IMR-90 (cell line): ENCODE data around the gene CLTCL1. TPM values are rescaled to one million over a fixed set of nuclear protein-coding genes. Genes with fewer than 3 reads are reported as not detected.

Experiments
- ATAC-seq: fragments of 200-7000 bp; cut with Tn5 transposase; 2 replicates; pipeline ENCODE4 v1.9.1; 2020; ENCODE audit warnings: low read depth, mild to moderate bottlenecking, moderate library complexity
- BruUV-seq: library from RNA; stranded (reverse); fragments of 400-500 nt; replicated peaks from 2 replicates; lab custom pipeline; 2021; lab: Mats Ljungman, UMichigan
- CTCF ChIA-PET: fragments of 300-600 bp; formaldehyde crosslinking; extraction: SDS; loops from one replicate; lab custom pipeline; 2021; ENCODE audit warnings: antibody characterized with exemption; lab: Yijun Ruan, JAX
- POLR2A ChIA-PET: fragments of 300-600 bp; sonication (Branson Sonifier 250); formaldehyde crosslinking; loops from one replicate; lab custom pipeline; 2022; ENCODE audit warnings: antibody characterized with exemption; ENCODE audit not compliant: unreplicated experiment; lab: Charles Lee
- DNase-seq: peaks from one replicate; pipeline ENCODE4 v3.0.0; 2013
- H2AFZ ChIP-seq: replicated peaks from 2 replicates; pipeline ENCODE3; 2013; ENCODE audit warnings: low read length, mild to moderate bottlenecking; ENCODE audit not compliant: poor library complexity
- H2AK5ac ChIP-seq: 2 replicates; pipeline ENCODE4 v1.6.1; 2013; ENCODE audit warnings: low read depth, low read length, inconsistent platforms
- H2AK9ac ChIP-seq: replicated peaks from 2 replicates; pipeline ENCODE3; 2013; ENCODE audit warnings: mild to moderate bottlenecking, low read depth, low read length, moderate library complexity; ENCODE audit not compliant: poor library complexity
- H2BK120ac ChIP-seq: 2 replicates; pipeline ENCODE4 v1.6.1; 2013; ENCODE audit warnings: low read depth, low read length, inconsistent platforms
- H2BK15ac ChIP-seq: 3 replicates; pipeline ENCODE4 v1.6.1; 2013; ENCODE audit warnings: low read depth, low read length, inconsistent platforms
- H2BK20ac ChIP-seq: 2 replicates; pipeline ENCODE4 v1.6.1; 2013; ENCODE audit warnings: low read depth, mild to moderate bottlenecking, inconsistent platforms, low read length, moderate library complexity
- H2BK5ac ChIP-seq: 2 replicates; pipeline ENCODE4 v1.6.1; 2013; ENCODE audit warnings: mild to moderate bottlenecking, low read depth, low read length, inconsistent platforms; ENCODE audit not compliant: poor library complexity, severe bottlenecking
- H3K14ac ChIP-seq: replicated peaks from 2 replicates; pipeline ENCODE4 v1.6.1; 2013; ENCODE audit warnings: low read depth, low read length, inconsistent platforms
- H3K18ac ChIP-seq: 2 replicates; pipeline ENCODE4 v1.6.1; 2013; ENCODE audit warnings: low read depth, low read length, control low read depth
- H3K23ac ChIP-seq: 2 replicates; pipeline ENCODE4 v1.6.1; 2013; ENCODE audit warnings: low read depth, low read length, inconsistent platforms
- H3K27ac ChIP-seq: 2 replicates; pipeline ENCODE4 v1.5.1; 2013; ENCODE audit warnings: mild to moderate bottlenecking, control low read depth, low read length; ENCODE audit not compliant: insufficient read depth
- H3K27me3 ChIP-seq: 2 replicates; pipeline ENCODE4 v1.6.1; 2013; ENCODE audit warnings: low read length; ENCODE audit not compliant: control insufficient read depth, insufficient read depth
- H3K36me3 ChIP-seq: 2 replicates; pipeline ENCODE4 v1.6.1; 2013; ENCODE audit warnings: low read length, mixed read lengths; ENCODE audit not compliant: control insufficient read depth, insufficient read depth
- H3K4ac ChIP-seq: 2 replicates; pipeline ENCODE4 v1.6.1; 2013; ENCODE audit warnings: low read depth, low read length, inconsistent platforms
- H3K4me1 ChIP-seq: 2 replicates; pipeline ENCODE4 v1.6.1; 2013; ENCODE audit warnings: low read length, mixed read lengths; ENCODE audit not compliant: control insufficient read depth, insufficient read depth
- H3K4me2 ChIP-seq: 2 replicates; pipeline ENCODE4 v1.6.1; 2013; ENCODE audit warnings: low read depth, mild to moderate bottlenecking, control low read depth, low read length, moderate library complexity
- H3K4me3 ChIP-seq: 2 replicates; pipeline ENCODE4 v1.5.1; 2013; ENCODE audit warnings: low read depth, mild to moderate bottlenecking, control low read depth, low read length, moderate library complexity; ENCODE audit not compliant: insufficient read depth
- H3K56ac ChIP-seq: 2 replicates; pipeline ENCODE4 v1.6.1; 2013; ENCODE audit warnings: low read length, inconsistent platforms; ENCODE audit not compliant: insufficient read depth; ENCODE audit errors: extremely low read depth
- H3K79me1 ChIP-seq, 2 experiments: 2 replicates each; pipeline ENCODE4 v1.6.1; 2013; ENCODE audit warnings: low read length in 2 of 2, inconsistent platforms in 1 of 2, low read depth in 1 of 2
- H3K9ac ChIP-seq: 2 replicates; pipeline ENCODE4 v1.6.1; 2013; ENCODE audit warnings: low read depth, low read length, control low read depth
- H3K9me1 ChIP-seq: 2 replicates; pipeline ENCODE4 v1.6.1; 2013; ENCODE audit warnings: low read length, inconsistent platforms; ENCODE audit not compliant: insufficient read depth
- H3K9me3 ChIP-seq: 2 replicates; pipeline ENCODE4 v1.6.1; 2013; ENCODE audit warnings: low read length; ENCODE audit not compliant: control insufficient read depth, insufficient read depth
- H4K20me1 ChIP-seq: 2 replicates; pipeline ENCODE4 v1.6.1; 2013; ENCODE audit warnings: low read length, inconsistent platforms; ENCODE audit not compliant: insufficient read depth
- H4K5ac ChIP-seq: 2 replicates; pipeline ENCODE4 v1.6.1; 2013; ENCODE audit warnings: mild to moderate bottlenecking, low read depth, low read length, control low read depth
- H4K8ac ChIP-seq, 2 experiments: 2 replicates each; pipeline ENCODE4 v1.6.1; 2013; ENCODE audit warnings: low read depth in 2 of 2, low read length in 2 of 2, control low read depth in 1 of 2, inconsistent platforms in 1 of 2
- H4K91ac ChIP-seq: 2 replicates; pipeline ENCODE4 v1.6.1; 2013; ENCODE audit warnings: low read depth, low read length, inconsistent platforms; ENCODE audit not compliant: insufficient read depth
- BHLHE40 ChIP-seq: fragments of 150-350 bp; IDR thresholded peaks from 2 replicates; pipeline ENCODE4 v1.6.1; 2016; ENCODE audit warnings: mild to moderate bottlenecking, low read depth, low read length
- CHD1 ChIP-seq: IDR thresholded peaks from 2 replicates; pipeline ENCODE4 v1.6.1; 2012; ENCODE audit warnings: low read depth, low read length, improper control_type of control experiment
- CTCF ChIP-seq: conservative IDR thresholded peaks from 2 replicates; pipeline ENCODE4 v1.5.1; 2012; ENCODE audit warnings: mild to moderate bottlenecking, low read depth, low read length, improper control_type of control experiment
- FOS ChIP-seq: fragments of 150-350 bp; IDR thresholded peaks from 2 replicates; pipeline ENCODE4 v1.6.1; 2016; ENCODE audit warnings: low read depth, low read length
- MAFK ChIP-seq: IDR thresholded peaks from 2 replicates; pipeline ENCODE4 v1.6.1; 2012; ENCODE audit warnings: low read depth, low read length, improper control_type of control experiment
- MAZ ChIP-seq: IDR thresholded peaks from 2 replicates; pipeline ENCODE4 v1.6.1; 2012; ENCODE audit warnings: low read depth, mild to moderate bottlenecking, low read length, improper control_type of control experiment, moderate library complexity, borderline replicate concordance
- NFE2L2 ChIP-seq: fragments of 150-350 bp; IDR thresholded peaks from 2 replicates; pipeline ENCODE4 v1.6.1; 2016; ENCODE audit warnings: low read depth, mild to moderate bottlenecking, low read length
- RCOR1 ChIP-seq: IDR thresholded peaks from 2 replicates; pipeline ENCODE4 v1.6.1; 2012; ENCODE audit warnings: mild to moderate bottlenecking, low read length, improper control_type of control experiment; ENCODE audit not compliant: insufficient replicate concordance
- USF2 ChIP-seq: fragments of 150-350 bp; IDR thresholded peaks from 2 replicates; pipeline ENCODE4 v1.6.1; 2017; ENCODE audit warnings: mild to moderate bottlenecking, antibody characterized with exemption, low read length, low read depth
- dilution Hi-C: fragments of 300-500 bp; cut with HindIII; formaldehyde crosslinking; loops from one replicate; pipeline ENCODE4 v1.14.3; 2018; ENCODE audit warnings: low sequenced_read_pairs; ENCODE audit not compliant: unreplicated experiment
- in situ Hi-C: fragments of 300-500 bp; cut with MboI; formaldehyde crosslinking; loops from 3 replicates; pipeline ENCODE4 v1.14.3; 2019; ENCODE audit warnings: low sequenced_read_pairs, inconsistent platforms, mixed read lengths
- intact Hi-C: fragments of 100-400 bp; cut with micrococcal nuclease; formaldehyde crosslinking; loops from 2 replicates; pipeline ENCODE4 v1.10.0; 2022
- polyA plus RNA-seq, 3 experiments: library from polyadenylated mRNA; depleted of rRNA; stranded (reverse); fragments of >200 nt; gene quantifications; 2 replicates each; pipeline ENCODE4 v1.2.3, GENCODE V29; 2012; ENCODE audit warnings: low replicate concordance in 1 of 3
- total RNA-seq: library from RNA; depleted of rRNA; stranded (reverse); fragments of >200 nt; gene quantifications from 2 replicates; pipeline ENCODE4 v1.2.3, GENCODE V29; 2012

CLTCL1 gene
- total and polyA plus RNA-seq, 2 of the 4 experiments (the other 2 are of a cell fraction), result 6.2 to 8.1 TPM

GRCh38 chr22:19295733-19296132 is 4.2 kb upstream of the CLTCL1 start:
- DNase-seq (no peak), ATAC-seq (no peak)
- Histone ChIP-seq H3K18ac (no peak overlapping the region), H2BK5ac (no peak overlapping the region), H2BK20ac (no peak overlapping the region), H3K4me2 (no peak overlapping the region), H4K91ac (no peak overlapping the region), H3K9ac (no peak overlapping the region), H2BK15ac (no peak overlapping the region), H3K79me1 (peaks cover 0 to 4% of the 10 kb centered on the region in 2 experiments; a peak in 2 of 4 replicates), H3K4me1 (peaks cover under 1% of the 10 kb centered on the region; the same call in 1 of the 2 replicates), H4K8ac (no peak overlapping the region), H4K5ac (no peak overlapping the region), H3K36me3 (no peaks in the 10 kb centered on the region), H3K23ac (no peak overlapping the region), H3K56ac (no peak overlapping the region), H3K9me1 (peaks cover 6% of the 10 kb centered on the region), H3K14ac (no peak overlapping the region), H3K27ac (no peak overlapping the region), H3K27me3 (peaks cover 4% of the 10 kb centered on the region), H2AK5ac (no peak overlapping the region), H3K9me3 (no peaks in the 10 kb centered on the region), H2AFZ (no peak overlapping the region), H2BK120ac (no peak overlapping the region), H3K4ac (no peak overlapping the region), H3K4me3 (no peak overlapping the region), H2AK9ac (no peak overlapping the region), H4K20me1 (0 out of 2 replicates have a peak, but pooled peaks cover 1% of the 10 kb centered on the region)
- intact Hi-C loops (loop anchor here (10.0 kb wide), 1 partner anchor 129 kb away; no protein-coding TSS in a partner anchor), in situ Hi-C loops (no loop called here), dilution Hi-C loops (no loop called here)
- no peak for TF ChIP-seq RCOR1
- no peak for TF ChIP-seq BHLHE40
- no peak for TF ChIP-seq MAFK
- no peak for TF ChIP-seq MAZ
- TF ChIP-seq USF2, result no peak
- no peak for TF ChIP-seq CHD1
- TF ChIP-seq CTCF, result no peak
- TF ChIP-seq FOS, result no peak
- no peak for TF ChIP-seq NFE2L2
- CTCF ChIA-PET, result interaction anchor here (0.6 to 1.0 kb wide), 2 partner anchors 301 to 334 kb away, joined by 3 to 4 read pairs; no protein-coding TSS in a partner anchor
- no TSS peak for BruUV-seq
- POLR2A ChIA-PET, result no interaction called here
